HepG2 (cell line): ENCODE results near the gene FIZ1. TPM values are rescaled to one million over a fixed set of nuclear protein-coding genes. Genes with fewer than 3 reads are reported as not detected.

Experiments
- ARID4A ChIP-seq: sonication (generic); formaldehyde crosslinking; IDR thresholded peaks from 2 replicates; pipeline ENCODE4 v1.5.0; 2020; ENCODE audit warnings: mild to moderate bottlenecking, missing genetic modification reagents, borderline replicate concordance
- DMAP1 ChIP-seq: IDR thresholded peaks from 2 replicates; pipeline ENCODE4 v1.6.1; 2016
- EZH2 ChIP-seq: conservative IDR thresholded peaks from 2 replicates; pipeline ENCODE4 v1.6.1; 2012; ENCODE audit warnings: mild to moderate bottlenecking, low read depth, low read length, moderate library complexity
- GATAD2A ChIP-seq: IDR thresholded peaks from 2 replicates; pipeline ENCODE4 v1.6.1; 2016
- KDM2A ChIP-seq: sonication (generic); formaldehyde crosslinking; IDR thresholded peaks from 2 replicates; pipeline ENCODE4 v1.4.0; 2020; ENCODE audit warnings: low read depth, missing genetic modification reagents, borderline replicate concordance
- MIXL1 ChIP-seq: IDR thresholded peaks from 2 replicates; pipeline ENCODE4 v1.6.1; 2016
- NR2F1 ChIP-seq, 2 experiments: fragments of 450-650 bp in 1 of 2; formaldehyde crosslinking in 1 of 2; IDR thresholded peaks; 2 replicates each; pipeline versions ENCODE4 v1.5.0 to v1.6.1; 2016 to 2020; ENCODE audit warnings: mild to moderate bottlenecking in 1 of 2, missing compliant biosample characterization in 1 of 2, missing genetic modification reagents in 1 of 2, moderate library complexity in 1 of 2
- RCOR2 ChIP-seq: IDR thresholded peaks from 2 replicates; pipeline ENCODE4 v1.6.1; 2016; ENCODE audit warnings: missing biosample characterization, missing genetic modification reagents
- SALL1 ChIP-seq: sonication (generic); formaldehyde crosslinking; IDR thresholded peaks from 2 replicates; pipeline ENCODE4 v1.8.0; 2022; ENCODE audit warnings: mild to moderate bottlenecking, missing genetic modification reagents
- SP5 ChIP-seq: IDR thresholded peaks from 2 replicates; pipeline ENCODE4 v1.6.1; 2016; ENCODE audit warnings: low read depth, borderline replicate concordance
- TGIF2 ChIP-seq: IDR thresholded peaks from 2 replicates; pipeline ENCODE4 v1.6.1; 2016; ENCODE audit warnings: control low read depth, missing compliant biosample characterization
- ZMYM2 ChIP-seq: sonication (generic); formaldehyde crosslinking; IDR thresholded peaks from 2 replicates; pipeline ENCODE4 v1.8.0; 2022; ENCODE audit warnings: mild to moderate bottlenecking, missing genetic modification reagents
- ZNF136 ChIP-seq: sonication (generic); formaldehyde crosslinking; IDR thresholded peaks from 2 replicates; pipeline ENCODE4 v1.8.1; 2022; ENCODE audit warnings: low read depth, mild to moderate bottlenecking, moderate library complexity, missing genetic modification reagents
- ZNF331 ChIP-seq: sonication (generic); formaldehyde crosslinking; IDR thresholded peaks from 2 replicates; pipeline ENCODE4 v1.4.0; 2020; ENCODE audit warnings: missing genetic modification reagents
- ZNF770 ChIP-seq: sonication (generic); formaldehyde crosslinking; IDR thresholded peaks from 2 replicates; pipeline ENCODE4 v1.5.0; 2020; ENCODE audit warnings: mild to moderate bottlenecking, missing genetic modification reagents
- ZSCAN22 ChIP-seq: sonication (generic); formaldehyde crosslinking; IDR thresholded peaks from 2 replicates; pipeline ENCODE4 v1.4.0; 2020; ENCODE audit warnings: mild to moderate bottlenecking, missing genetic modification reagents
- polyA plus RNA-seq, 8 experiments: library from polyadenylated mRNA; depleted of rRNA in 3 of 8; stranded (reverse) in 7 of 8; unstranded in 1 of 8; fragments of >200 nt; fragmentation: Illumina TruSeq in 4 of 8; extraction: Trizol in 4 of 8; gene quantifications; 2 replicates each; pipeline versions ENCODE4 v1.2.1 to v1.2.3, GENCODE V29; 2011 to 2016; ENCODE audit warnings: low read depth in 4 of 8, missing spikeins in 1 of 8, mixed read lengths in 1 of 8; ENCODE audit not compliant: insufficient read depth in 1 of 8
- total RNA-seq, 5 experiments: library from RNA; depleted of rRNA; stranded (reverse); fragments of >200 nt; fragmentation: Illumina TruSeq; extraction: Trizol; gene quantifications; 2 replicates each; pipeline ENCODE4 v1.2.3, GENCODE V29; 2016; ENCODE audit warnings: low read depth in 1 of 5
- TF ChIP-seq, protein P1 (sequence below): IDR thresholded peaks from 2 replicates; pipeline ENCODE4 v1.6.1; 2016
- TF ChIP-seq, protein P2 (sequence below): IDR thresholded peaks from 2 replicates; pipeline ENCODE4 v1.6.1; 2016; ENCODE audit warnings: low read depth, control low read depth
- TF ChIP-seq, protein P3 (sequence below): sonication (generic); formaldehyde crosslinking; IDR thresholded peaks from 2 replicates; pipeline ENCODE4 v1.8.0; 2023; ENCODE audit warnings: mild to moderate bottlenecking, missing genetic modification reagents

FIZ1 gene
- total and polyA plus RNA-seq, 2 of the 13 experiments (the other 11 are each of a cell fraction or from before 2014, with no cell fraction given) = 3.6 to 5.9 TPM

DNA sequence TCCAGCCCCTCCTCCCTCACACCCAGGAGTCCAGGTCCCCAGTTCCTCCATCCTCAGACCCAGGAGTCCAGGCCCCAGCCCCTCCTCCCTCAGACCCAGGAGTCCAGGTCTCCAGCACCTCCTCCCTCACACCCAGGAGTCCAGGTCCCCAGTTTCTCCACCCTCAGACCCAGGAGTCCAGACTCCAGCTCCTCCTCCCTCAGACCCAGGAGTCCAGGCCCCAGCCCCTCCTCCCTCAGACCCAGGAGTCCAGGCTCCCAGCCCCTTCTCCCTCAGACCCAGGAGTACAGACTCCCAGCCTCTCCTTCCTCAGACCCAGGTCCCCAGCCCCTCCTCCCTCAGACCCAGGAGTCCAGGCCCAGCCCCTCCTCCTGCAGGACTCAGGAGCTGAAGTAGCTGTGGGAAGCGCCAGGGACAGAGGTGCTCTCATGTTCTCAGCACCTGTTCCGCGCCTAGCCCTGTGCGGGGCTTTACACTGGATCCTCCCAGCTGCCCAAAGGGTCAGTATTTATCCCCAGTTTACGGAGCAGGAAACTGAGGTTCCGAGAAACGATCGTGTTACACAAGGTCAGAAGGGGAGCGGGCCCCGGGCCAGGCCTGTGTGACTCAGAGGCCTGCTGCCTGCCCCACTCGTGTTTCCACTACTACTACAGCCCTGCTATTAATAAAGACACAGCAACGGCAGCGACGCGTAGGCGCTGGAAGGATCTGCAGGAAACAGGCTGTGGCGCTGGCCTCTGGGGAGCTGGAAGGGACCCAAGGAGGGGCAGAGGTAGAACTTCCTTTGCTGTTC, 52.3 kb downstream of the FIZ1 start (continued):
- TF ChIP-seq, protein P1, sequence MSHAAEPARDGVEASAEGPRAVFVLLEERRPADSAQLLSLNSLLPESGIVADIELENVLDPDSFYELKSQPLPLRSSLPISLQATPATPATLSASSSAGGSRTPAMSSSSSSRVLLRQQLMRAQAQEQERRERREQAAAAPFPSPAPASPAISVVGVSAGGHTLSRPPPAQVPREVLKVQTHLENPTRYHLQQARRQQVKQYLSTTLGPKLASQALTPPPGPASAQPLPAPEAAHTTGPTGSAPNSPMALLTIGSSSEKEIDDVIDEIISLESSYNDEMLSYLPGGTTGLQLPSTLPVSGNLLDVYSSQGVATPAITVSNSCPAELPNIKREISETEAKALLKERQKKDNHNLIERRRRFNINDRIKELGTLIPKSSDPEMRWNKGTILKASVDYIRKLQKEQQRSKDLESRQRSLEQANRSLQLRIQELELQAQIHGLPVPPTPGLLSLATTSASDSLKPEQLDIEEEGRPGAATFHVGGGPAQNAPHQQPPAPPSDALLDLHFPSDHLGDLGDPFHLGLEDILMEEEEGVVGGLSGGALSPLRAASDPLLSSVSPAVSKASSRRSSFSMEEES (CRISPR knock-in tag) = 0 out of 2 replicates have a peak, but pooled peaks have one; percentile 4
- TF ChIP-seq TGIF2 (CRISPR knock-in tag) (0 out of 2 replicates have a peak, but pooled peaks have one; percentile 24), ARID4A (CRISPR knock-in tag) (peak; percentile 22; the same call in 1 of the 2 replicates), KDM2A (peak; percentile 54; the same call in 1 of the 2 replicates), ZMYM2 (CRISPR knock-in tag) (peak; percentile 41; the same call in 1 of the 2 replicates), NR2F1 (CRISPR knock-in tag; IDR thresholded peaks at IDR 0.05) (0 out of 4 replicates have a peak, but pooled peaks of 1 of the 2 experiments have one; percentile 13), DMAP1 (no peak), ZNF770 (CRISPR knock-in tag) (0 out of 2 replicates have a peak, but pooled peaks have one; percentile 24), ZNF136 (no peak), SP5 (no peak), RCOR2 (CRISPR knock-in tag) (peak; percentile 69; the same call in 1 of the 2 replicates), MIXL1 (CRISPR knock-in tag) (no peak), ZNF331 (CRISPR knock-in tag) (peak; percentile 23; the same call in 1 of the 2 replicates), ZSCAN22 (peak; percentile 97), EZH2 (no peak), GATAD2A (peak; percentile 33; the same call in 1 of the 2 replicates), SALL1 (CRISPR knock-in tag) (peak; percentile 20; the same call in 1 of the 2 replicates)
- TF ChIP-seq, protein P2, sequence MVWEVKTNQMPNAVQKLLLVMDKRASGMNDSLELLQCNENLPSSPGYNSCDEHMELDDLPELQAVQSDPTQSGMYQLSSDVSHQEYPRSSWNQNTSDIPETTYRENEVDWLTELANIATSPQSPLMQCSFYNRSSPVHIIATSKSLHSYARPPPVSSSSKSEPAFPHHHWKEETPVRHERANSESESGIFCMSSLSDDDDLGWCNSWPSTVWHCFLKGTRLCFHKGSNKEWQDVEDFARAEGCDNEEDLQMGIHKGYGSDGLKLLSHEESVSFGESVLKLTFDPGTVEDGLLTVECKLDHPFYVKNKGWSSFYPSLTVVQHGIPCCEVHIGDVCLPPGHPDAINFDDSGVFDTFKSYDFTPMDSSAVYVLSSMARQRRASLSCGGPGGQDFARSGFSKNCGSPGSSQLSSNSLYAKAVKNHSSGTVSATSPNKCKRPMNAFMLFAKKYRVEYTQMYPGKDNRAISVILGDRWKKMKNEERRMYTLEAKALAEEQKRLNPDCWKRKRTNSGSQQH (CRISPR knock-in tag) = 0 out of 2 replicates have a peak, but pooled peaks have one; percentile 33
- TF ChIP-seq, protein P3, sequence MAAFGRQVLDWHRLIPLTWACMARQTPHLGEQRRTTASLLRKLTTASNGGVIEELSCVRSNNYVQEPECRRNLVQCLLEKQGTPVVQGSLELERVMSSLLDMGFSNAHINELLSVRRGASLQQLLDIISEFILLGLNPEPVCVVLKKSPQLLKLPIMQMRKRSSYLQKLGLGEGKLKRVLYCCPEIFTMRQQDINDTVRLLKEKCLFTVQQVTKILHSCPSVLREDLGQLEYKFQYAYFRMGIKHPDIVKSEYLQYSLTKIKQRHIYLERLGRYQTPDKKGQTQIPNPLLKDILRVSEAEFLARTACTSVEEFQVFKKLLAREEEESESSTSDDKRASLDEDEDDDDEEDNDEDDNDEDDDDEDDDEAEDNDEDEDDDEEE (CRISPR knock-in tag) = 0 out of 2 replicates have a peak, but pooled peaks have one; percentile 46
